SH-SY5Y (cell line): ENCODE measurements around the gene NTM.

Source experiments
- GATA2 ChIP-seq: IDR thresholded peaks from 2 replicates; pipeline ENCODE4 v1.6.1; 2011; ENCODE audit warnings: mild to moderate bottlenecking, low read depth, low read length
- GATA3 ChIP-seq: IDR thresholded peaks from 2 replicates; pipeline ENCODE4 v1.6.1; 2011; ENCODE audit warnings: low read depth, mild to moderate bottlenecking, low read length, moderate library complexity

- no peak for TF ChIP-seq GATA3
- no peak for TF ChIP-seq GATA2
Measured at GRCh38 chr11:132073787-132074186, 703.4 kb downstream of the NTM start.
